HepG2 (cell line): ENCODE measurements around the gene GPR173. TPM values are rescaled to one million over a fixed set of nuclear protein-coding genes. Genes with fewer than 3 reads are reported as not detected.

Experiments
- ATAC-seq: fragments of 200-7000 bp; cut with Tn5 transposase; 3 replicates; pipeline ENCODE4 v1.9.1; 2020; ENCODE audit warnings: mild to moderate bottlenecking, moderate library complexity
- BruUV-seq: library from RNA; stranded (reverse); fragments of 400-500 nt; replicated peaks from 2 replicates; lab custom pipeline; 2021; lab: Mats Ljungman, UMichigan
- CTCF ChIA-PET: fragments of 300-600 bp; formaldehyde crosslinking; extraction: SDS; loops from one replicate; lab custom pipeline; 2021; ENCODE audit warnings: low total read pairs, inconsistent platforms, low intra/inter-chr PET ratio; lab: Yijun Ruan, JAX
- POLR2A ChIA-PET: fragments of 350-600 bp; sonication (Branson Sonifier 250); formaldehyde crosslinking; loops from one replicate; lab custom pipeline; 2020; ENCODE audit warnings: antibody characterized with exemption, inconsistent platforms; lab: Yijun Ruan, JAX
- DNase-seq: peaks from one replicate; pipeline ENCODE4 v3.0.0-alpha.2; 2015; ENCODE audit warnings: low spot score
- FAIRE-seq: peaks from 3 replicates; lab custom pipeline; 2011; peaks lifted over from hg19 to GRCh38; lab: Jason Lieb, UNC
- H2AFZ ChIP-seq: one replicate; pipeline ENCODE4 v1.6.1; 2011; ENCODE audit warnings: low read length, inconsistent platforms
- H3K27ac ChIP-seq: fragments of 300-600 bp; 3 replicates; pipeline ENCODE4 v1.8.0; 2011; ENCODE audit warnings: mixed run types, mild to moderate bottlenecking, mixed read lengths, low read length, inconsistent platforms; ENCODE audit not compliant: insufficient read depth; ENCODE audit errors: extremely low read length
- H3K27me3 ChIP-seq, 2 experiments: fragments of 200-600 bp in 1 of 2; 2 replicates in 1 of 2; 3 replicates in 1 of 2; pipeline versions ENCODE4 v1.6.0 to v1.8.0; 2011; ENCODE audit warnings: low read length in 2 of 2, mild to moderate bottlenecking in 2 of 2, moderate library complexity in 2 of 2, inconsistent platforms in 1 of 2; ENCODE audit not compliant: insufficient read depth in 2 of 2, control insufficient read depth in 1 of 2
- H3K36me3 ChIP-seq, 2 experiments: fragments of 200-600 bp in 1 of 2; replicated peaks in 1 of 2; 2 replicates in 1 of 2; 3 replicates in 1 of 2; pipeline versions ENCODE4 v1.5.1 to v1.8.0; 2011; ENCODE audit warnings: low read length in 2 of 2, inconsistent platforms in 1 of 2; ENCODE audit not compliant: insufficient read depth in 2 of 2, control insufficient read depth in 1 of 2
- H3K4me1 ChIP-seq: 2 replicates; pipeline ENCODE4 v1.5.1; 2012; ENCODE audit warnings: low read length, inconsistent platforms; ENCODE audit not compliant: insufficient read depth
- H3K4me2 ChIP-seq: 2 replicates; pipeline ENCODE4 v1.6.0; 2011; ENCODE audit warnings: low read depth, low read length, inconsistent platforms
- H3K4me3 ChIP-seq, 3 experiments: fragments of 200-600 bp in 1 of 3; sonication (generic), shearing (Covaris generic) in 1 of 3; replicated peaks in 1 of 3; 2 replicates each; pipeline ENCODE4 v1.5.1; 2011 to 2016; ENCODE audit warnings: low read length in 3 of 3, inconsistent platforms in 2 of 3, low read depth in 2 of 3, mild to moderate bottlenecking in 2 of 3, control low read depth in 1 of 3, mixed read lengths in 1 of 3; ENCODE audit not compliant: insufficient read depth in 1 of 3
- H3K79me2 ChIP-seq: one replicate; pipeline ENCODE4 v1.6.1; 2011; ENCODE audit warnings: low read length, inconsistent platforms; ENCODE audit not compliant: insufficient read depth
- H3K9ac ChIP-seq: 2 replicates; pipeline ENCODE4 v1.6.0; 2011; ENCODE audit warnings: mild to moderate bottlenecking, low read depth, low read length, inconsistent platforms; ENCODE audit not compliant: insufficient read depth
- H3K9me3 ChIP-seq: 2 replicates; pipeline ENCODE4 v1.5.1; 2012; ENCODE audit warnings: mild to moderate bottlenecking, low read length
- H4K20me1 ChIP-seq: 2 replicates; pipeline ENCODE4 v1.6.0; 2011; ENCODE audit warnings: inconsistent platforms, mild to moderate bottlenecking, low read length, moderate library complexity; ENCODE audit not compliant: insufficient read depth
- AGO1 ChIP-seq: fragments of 200-400 bp; formaldehyde crosslinking; IDR thresholded peaks from 2 replicates; pipeline ENCODE4 v1.6.1; 2017; ENCODE audit warnings: mild to moderate bottlenecking, low read depth, low read length, moderate library complexity; ENCODE audit not compliant: poor library complexity, severe bottlenecking
- GPN1 ChIP-seq: sonication (generic); formaldehyde crosslinking; IDR thresholded peaks from 2 replicates; pipeline ENCODE4 v1.5.1; 2020; ENCODE audit warnings: missing genetic modification reagents, borderline replicate concordance
- GTF3A ChIP-seq: sonication (generic); formaldehyde crosslinking; conservative IDR thresholded peaks from 2 replicates; pipeline ENCODE4 v1.4.0; 2020; ENCODE audit warnings: mild to moderate bottlenecking, missing genetic modification reagents
- MNT ChIP-seq: fragments of 450-650 bp; IDR thresholded peaks from 2 replicates; pipeline ENCODE4 v1.6.1; 2016
- PTBP1 ChIP-seq: fragments of 200-400 bp; formaldehyde crosslinking; IDR thresholded peaks from 2 replicates; pipeline ENCODE4 v1.6.1; 2018; ENCODE audit warnings: low read length, low read depth; ENCODE audit not compliant: poor library complexity, severe bottlenecking
- RNF219 ChIP-seq: sonication (generic); formaldehyde crosslinking; IDR thresholded peaks from 2 replicates; pipeline ENCODE4 v1.5.0; 2020; ENCODE audit warnings: mild to moderate bottlenecking, missing genetic modification reagents
- SMAD3 ChIP-seq: sonication (generic); formaldehyde crosslinking; IDR thresholded peaks from 2 replicates; pipeline ENCODE4 v1.4.0; 2020; ENCODE audit warnings: missing genetic modification reagents
- TRIM22 ChIP-seq: fragments of 450-650 bp; IDR thresholded peaks from 2 replicates; pipeline ENCODE4 v1.6.1; 2017
- ZNF639 ChIP-seq: conservative IDR thresholded peaks from 2 replicates; pipeline ENCODE4 v1.6.1; 2018; ENCODE audit warnings: missing genetic modification reagents
- WGBS: methylation state at CpG from one replicate; pipeline ENCODE4 v1.1.6; 2017; ENCODE audit warnings: low lambda C conversion rate; 5-methylcytosine and 5-hydroxymethylcytosine counted together
- in situ Hi-C: cut with HindIII; loops from 2 replicates; pipeline ENCODE4 v1.10.0; 2017; ENCODE audit warnings: low pct_unique_long_range_greater_than_20kb; ENCODE audit not compliant: extremely low pct_ligation_motif_present
- intact Hi-C: fragments of 100-400 bp; cut with micrococcal nuclease; formaldehyde crosslinking; loops from one replicate; pipeline ENCODE4 v1.10.0; 2022; ENCODE audit not compliant: unreplicated experiment
- polyA plus RNA-seq, 8 experiments: library from polyadenylated mRNA; depleted of rRNA in 3 of 8; stranded (reverse) in 7 of 8; unstranded in 1 of 8; fragments of >200 nt; fragmentation: Illumina TruSeq in 4 of 8; extraction: Trizol in 4 of 8; gene quantifications; 2 replicates each; pipeline versions ENCODE4 v1.2.1 to v1.2.3, GENCODE V29; 2011 to 2016; ENCODE audit warnings: low read depth in 4 of 8, missing spikeins in 1 of 8, mixed read lengths in 1 of 8; ENCODE audit not compliant: insufficient read depth in 1 of 8
- total RNA-seq, 5 experiments: library from RNA; depleted of rRNA; stranded (reverse); fragments of >200 nt; fragmentation: Illumina TruSeq; extraction: Trizol; gene quantifications; 2 replicates each; pipeline ENCODE4 v1.2.3, GENCODE V29; 2016; ENCODE audit warnings: low read depth in 1 of 5

The GPR173 gene
- total and polyA plus RNA-seq, 2 of the 13 experiments (the other 11 are each of a cell fraction or from before 2014, with no cell fraction given): 0.04 TPM; not detected in 1

GRCh38 chrX:53055244-53055849, 6.8 kb downstream of the GPR173 start (continued):
- TF ChIP-seq AGO1: no peak

GRCh38 chrX:53056292-53056691, 7.7 kb downstream of the GPR173 start:
- intact Hi-C loops: no loop called here

More at GRCh38 chrX:53056292-53056691, 7.7 kb downstream of the GPR173 start:
- BruUV-seq: no TSS peak
- ChIA-PET CTCF (no interaction called here), POLR2A (no interaction called here)
- no peaks in the 10 kb centered on the region for H3K36me3 ChIP-seq
- no peaks in the 10 kb centered on the region for H3K79me2 ChIP-seq
- no peak overlapping the region for H3K4me2 ChIP-seq
- no peak for DNase-seq
- no peak overlapping the region for H2AFZ ChIP-seq
- in situ Hi-C loops: no loop called here
- no peak overlapping the region for H3K4me3 ChIP-seq
- no peak for ATAC-seq
- TF ChIP-seq TRIM22 (no peak), GPN1 (no peak), GTF3A (CRISPR knock-in tag) (no peak), SMAD3 (CRISPR knock-in tag) (no peak), PTBP1 (no peak), RNF219 (CRISPR knock-in tag) (no peak), MNT (peak; percentile 75), ZNF639 (CRISPR knock-in tag) (no peak)
- WGBS: 43% methylated on average over 5 of the region's 5 CpGs
- H3K27ac ChIP-seq: no peak overlapping the region
- no peaks in the 10 kb centered on the region for H3K9me3 ChIP-seq
- FAIRE-seq: no peak
- H3K9ac ChIP-seq: no peak overlapping the region
- no peaks in the 10 kb centered on the region for H3K27me3 ChIP-seq
- no peaks in the 10 kb centered on the region for H4K20me1 ChIP-seq
- no peaks in the 10 kb centered on the region for H3K4me1 ChIP-seq
